Endothelial cell of umbilical vein (primary cell): ENCODE measurements around the gene IRAK1BP1. TPM values are rescaled to one million over a fixed set of nuclear protein-coding genes. Genes with fewer than 3 reads are reported as not detected.

Experiments
- BruUV-seq: library from RNA; stranded (reverse); fragments of 400-500 nt; replicated peaks from 2 replicates; lab custom pipeline; 2021; lab: Mats Ljungman, UMichigan
- CTCF ChIA-PET: fragments of 300-600, 350-600 bp; sonication (Branson Sonifier 250); formaldehyde crosslinking; loops from one replicate; lab custom pipeline; 2021; ENCODE audit warnings: antibody characterized with exemption, inconsistent platforms; lab: Charles Lee
- POLR2A ChIA-PET: fragments of 300-600, 350-600 bp; sonication (Branson Sonifier 250); formaldehyde crosslinking; loops from one replicate; lab custom pipeline; 2021; ENCODE audit warnings: antibody characterized with exemption, inconsistent platforms; lab: Charles Lee
- DNase-seq: peaks from one replicate; pipeline ENCODE4 v3.0.0-alpha.2; 2011; ENCODE audit warnings: low read depth, low spot score
- FAIRE-seq: peaks from 2 replicates; lab custom pipeline; 2011; peaks lifted over from hg19 to GRCh38; lab: Jason Lieb, UNC
- H2AFZ ChIP-seq: 2 replicates; pipeline ENCODE4 v1.6.0; 2012; ENCODE audit warnings: low read depth, low read length, control low read depth, inconsistent platforms
- H3K27ac ChIP-seq: 2 replicates; pipeline ENCODE4 v1.5.1; 2011; ENCODE audit warnings: low read depth, mild to moderate bottlenecking, control low read depth, low read length, moderate library complexity; ENCODE audit not compliant: insufficient read depth
- H3K27me3 ChIP-seq, 2 experiments: 2 replicates each; pipeline versions ENCODE4 v1.6.0 to v1.6.1; 2011; ENCODE audit warnings: low read length in 2 of 2, mixed read lengths in 1 of 2; ENCODE audit not compliant: control insufficient read depth in 2 of 2, insufficient read depth in 2 of 2
- H3K36me3 ChIP-seq, 2 experiments: 2 replicates in 1 of 2; 3 replicates in 1 of 2; pipeline ENCODE4 v1.5.1; 2011; ENCODE audit warnings: low read length in 2 of 2, mild to moderate bottlenecking in 1 of 2, moderate library complexity in 1 of 2; ENCODE audit not compliant: control insufficient read depth in 2 of 2, insufficient read depth in 2 of 2; ENCODE audit errors: extremely low read depth in 1 of 2
- H3K4me1 ChIP-seq: 3 replicates; pipeline ENCODE4 v1.5.1; 2011; ENCODE audit warnings: mild to moderate bottlenecking, low read length; ENCODE audit not compliant: control insufficient read depth, insufficient read depth; ENCODE audit errors: extremely low read depth
- H3K4me2 ChIP-seq: 2 replicates; pipeline ENCODE4 v1.6.1; 2011; ENCODE audit warnings: low read length, control low read depth, mixed read lengths; ENCODE audit not compliant: insufficient read depth
- H3K4me3 ChIP-seq, 3 experiments: fragments of 200-600 bp in 1 of 3; sonication (generic), shearing (Covaris generic) in 1 of 3; replicated peaks in 1 of 3; 2 replicates each; pipeline ENCODE4 v1.5.1; 2011 to 2016; ENCODE audit warnings: control low read depth in 3 of 3, low read length in 3 of 3, mild to moderate bottlenecking in 2 of 3, inconsistent platforms in 1 of 3, low read depth in 1 of 3, moderate library complexity in 1 of 3; ENCODE audit not compliant: insufficient read depth in 1 of 3
- H3K79me2 ChIP-seq: 2 replicates; pipeline ENCODE4 v1.6.0; 2012; ENCODE audit warnings: low read length, inconsistent platforms; ENCODE audit not compliant: control insufficient read depth, insufficient read depth
- H3K9ac ChIP-seq: replicated peaks from 2 replicates; pipeline ENCODE3; 2011; ENCODE audit warnings: low read length, control low read depth; ENCODE audit not compliant: insufficient read depth; ENCODE audit errors: extremely low read depth
- H3K9me1 ChIP-seq: replicated peaks from 3 replicates; pipeline ENCODE4 v1.6.0; 2011; ENCODE audit warnings: mild to moderate bottlenecking, low read length; ENCODE audit not compliant: control insufficient read depth, insufficient read depth; ENCODE audit errors: extremely low read depth
- H3K9me3 ChIP-seq: replicated peaks from 2 replicates; pipeline ENCODE4 v1.5.1; 2012; ENCODE audit warnings: low read length, inconsistent platforms; ENCODE audit not compliant: control insufficient read depth, insufficient read depth
- H4K20me1 ChIP-seq: replicated peaks from 2 replicates; pipeline ENCODE3; 2011; ENCODE audit warnings: mild to moderate bottlenecking, low read length; ENCODE audit not compliant: control insufficient read depth, insufficient read depth; ENCODE audit errors: extremely low read depth
- CTCF ChIP-seq, 2 donors: IDR thresholded peaks; 1 replicate in 1 of 2; 2 replicates in 1 of 2; pipeline ENCODE4 v1.5.1; 2011; ENCODE audit warnings: low read length in 2 of 2, mild to moderate bottlenecking in 2 of 2, moderate library complexity in 2 of 2, control low read depth in 1 of 2, inconsistent platforms in 1 of 2, low read depth in 1 of 2; ENCODE audit not compliant: insufficient read depth in 1 of 2; ENCODE audit errors: extremely low read depth in 1 of 2
- EZH2 ChIP-seq: IDR thresholded peaks from 2 replicates; pipeline ENCODE4 v1.6.1; 2012; ENCODE audit warnings: borderline replicate concordance, low read depth, mild to moderate bottlenecking, moderate library complexity, low read length, inconsistent platforms; ENCODE audit not compliant: severe bottlenecking
- FOS ChIP-seq: IDR thresholded peaks from 2 replicates; pipeline ENCODE4 v1.6.1; 2011; ENCODE audit warnings: mild to moderate bottlenecking, low read length, moderate library complexity, borderline replicate concordance; ENCODE audit not compliant: insufficient read depth
- GATA2 ChIP-seq: IDR thresholded peaks from 2 replicates; pipeline ENCODE4 v1.7.0; 2011; ENCODE audit warnings: low read depth, mild to moderate bottlenecking, moderate library complexity, mixed read lengths, low read length; ENCODE audit not compliant: insufficient read length, insufficient read depth
- JUN ChIP-seq: IDR thresholded peaks from 2 replicates; pipeline ENCODE4 v1.6.1; 2011; ENCODE audit warnings: borderline replicate concordance, low read depth; ENCODE audit not compliant: insufficient read length, insufficient read depth
- MAX ChIP-seq: IDR thresholded peaks from 2 replicates; pipeline ENCODE4 v1.6.1; 2011; ENCODE audit not compliant: insufficient read depth, insufficient read length
- MYC ChIP-seq: IDR thresholded peaks from one replicate; pipeline ENCODE4 v1.6.1; 2011; ENCODE audit warnings: mild to moderate bottlenecking, low read depth, low read length
- POLR2A ChIP-seq: IDR thresholded peaks from 2 replicates; pipeline ENCODE4 v1.6.1; 2012; ENCODE audit warnings: low read depth, mild to moderate bottlenecking, control low read depth, low read length
- POLR2AphosphoS5 ChIP-seq: IDR thresholded peaks from 2 replicates; pipeline ENCODE4 v1.6.1; 2012; ENCODE audit warnings: low read depth, mild to moderate bottlenecking, control low read depth, low read length, moderate library complexity; ENCODE audit not compliant: insufficient read depth
- dilution Hi-C: fragments of 300-500 bp; cut with MboI; formaldehyde crosslinking; loops from one replicate; pipeline ENCODE4 v1.15.0; 2019; ENCODE audit warnings: low sequenced_read_pairs; ENCODE audit not compliant: extremely low pct_ligation_motif_present
- intact Hi-C: fragments of 100-400 bp; cut with micrococcal nuclease; formaldehyde crosslinking; loops from one replicate; pipeline ENCODE4 v1.10.0; 2022
- polyA plus RNA-seq, 4 experiments: library from polyadenylated mRNA; depleted of rRNA in 3 of 4; stranded (reverse) in 3 of 4; unstranded in 1 of 4; fragments of >200 nt; gene quantifications; 2 replicates each; pipeline versions ENCODE4 v1.2.1 to v1.2.3, GENCODE V29; 2011 to 2012; ENCODE audit warnings: missing spikeins in 1 of 4
- total RNA-seq: library from RNA; stranded (reverse); gene quantifications from 2 replicates; pipeline ENCODE4 v1.2.3, GENCODE V29; 2021

The IRAK1BP1 gene
- total and polyA plus RNA-seq, 2 donors (not counting 3 experiments of a cell fraction or from before 2014, with no cell fraction given): 1.8 to 3.0 TPM

- intact Hi-C loops (no loop called here), dilution Hi-C loops (no loop called here)
- no peaks in the 10 kb centered on the region for H3K4me1 ChIP-seq
- POLR2A ChIA-PET: no interaction called here
- no peaks in the 10 kb centered on the region for H3K9me1 ChIP-seq
- no peak for TF ChIP-seq CTCF (IDR thresholded peaks at IDR 0.05; ENCODE audit: extremely low read depth in 1 of 2, insufficient read depth in 1 of 2, low read depth in 1 of 2, low read length in 2 of 2)
- no peak for TF ChIP-seq GATA2
- no peak for TF ChIP-seq POLR2AphosphoS5
- no peak for TF ChIP-seq MAX
- no peak for TF ChIP-seq POLR2A
- H3K79me2 ChIP-seq: no peaks in the 10 kb centered on the region
- FAIRE-seq: no peak
- H3K9me3 ChIP-seq: no peaks in the 10 kb centered on the region
- H3K27me3 ChIP-seq: no peaks in the 10 kb centered on the region
- CTCF ChIA-PET: interaction anchor here (1.2 kb wide), 1 partner anchor 1216 kb away, joined by 9 read pairs; no protein-coding TSS in a partner anchor
- no peak overlapping the region for H2AFZ ChIP-seq
- H3K4me3 ChIP-seq: no peak overlapping the region
- H4K20me1 ChIP-seq: no peaks in the 10 kb centered on the region
- H3K4me2 ChIP-seq: no peak overlapping the region
- no peak for DNase-seq
- H3K27ac ChIP-seq: no peak overlapping the region
- no TSS peak for BruUV-seq
- no peaks in the 10 kb centered on the region for H3K36me3 ChIP-seq
- H3K9ac ChIP-seq: no peak overlapping the region
Observed at GRCh38 chr6:78836598-78836997, 30.8 kb upstream of the IRAK1BP1 start.

- H3K9me3 ChIP-seq: no peaks in the 10 kb centered on the region
- FAIRE-seq (no peak), DNase-seq (no peak)
- no peaks in the 10 kb centered on the region for H4K20me1 ChIP-seq
- H3K27ac ChIP-seq: no peak overlapping the region
- no peaks in the 10 kb centered on the region for H3K27me3 ChIP-seq
- no peak overlapping the region for H3K4me3 ChIP-seq
- no peaks in the 10 kb centered on the region for H3K79me2 ChIP-seq
- H3K36me3 ChIP-seq: no peaks in the 10 kb centered on the region
- H3K4me1 ChIP-seq: no peaks in the 10 kb centered on the region
- POLR2A ChIA-PET: no interaction called here
- intact Hi-C loops: no loop called here
- H3K9ac ChIP-seq: no peak overlapping the region
- CTCF ChIA-PET: interaction anchor here (1.0 to 1.1 kb wide), 2 partner anchors 22 to 31 kb away, joined by 3 read pairs; no protein-coding TSS in a partner anchor
- no peak overlapping the region for H2AFZ ChIP-seq
- H3K9me1 ChIP-seq: no peaks in the 10 kb centered on the region
- no peak for TF ChIP-seq FOS
- TF ChIP-seq POLR2AphosphoS5: no peak
- TF ChIP-seq MAX: no peak
- no peak for TF ChIP-seq MYC
- TF ChIP-seq POLR2A: no peak
- TF ChIP-seq EZH2: no peak
- TF ChIP-seq JUN: no peak
- no peak for TF ChIP-seq GATA2
- TF ChIP-seq CTCF (IDR thresholded peaks at IDR 0.05; ENCODE audit: extremely low read depth in 1 of 2, insufficient read depth in 1 of 2, low read depth in 1 of 2, low read length in 2 of 2): no peak
- H3K4me2 ChIP-seq: no peak overlapping the region
- dilution Hi-C loops: no loop called here
- BruUV-seq: no TSS peak
Observed at GRCh38 chr6:78841111-78841510, 26.2 kb upstream of the IRAK1BP1 start.
